Activated naive CD4-positive, alpha-beta T cell treated with Interleukin-2 at 50 U/mL for 16 hours (primary cell): Measurements from ENCODE around the gene GET3.

Source experiments
- DNase-seq: peaks from one replicate; pipeline ENCODE4 v3.0.0-alpha.2; 2020

Gene GET3

DNA sequence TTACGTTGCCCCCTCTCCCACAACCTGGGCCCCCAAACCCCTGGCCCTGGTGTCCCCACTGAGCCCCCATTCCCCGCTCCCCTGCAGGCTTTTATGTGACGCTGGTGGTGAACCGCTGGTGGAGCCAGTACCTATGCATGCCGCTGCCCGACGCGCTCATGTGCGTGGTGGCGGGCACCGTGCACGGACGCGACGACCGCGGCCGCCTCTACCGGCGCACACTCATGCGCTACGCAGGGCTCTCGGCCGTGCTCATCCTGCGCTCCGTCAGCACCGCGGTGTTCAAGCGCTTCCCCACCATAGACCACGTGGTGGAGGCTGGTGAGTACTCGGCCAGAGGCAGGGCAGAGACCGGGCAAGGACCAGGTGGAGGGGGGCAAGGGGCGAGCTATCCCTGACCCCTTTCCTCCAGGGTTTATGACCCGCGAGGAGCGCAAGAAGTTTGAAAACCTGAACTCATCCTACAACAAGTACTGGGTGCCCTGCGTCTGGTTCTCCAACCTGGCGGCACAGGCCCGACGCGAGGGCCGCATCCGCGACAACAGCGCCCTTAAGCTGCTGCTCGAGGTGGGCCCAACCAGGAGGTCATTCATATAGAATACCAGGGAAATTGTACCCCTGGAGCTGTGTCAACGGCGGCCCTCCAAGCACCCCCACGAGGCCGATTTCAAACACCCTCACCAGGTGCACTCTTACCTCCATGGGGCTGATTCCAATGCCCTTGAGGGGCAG is 17.3 kb downstream of the GET3 start:
- no peak for DNase-seq

DNA sequence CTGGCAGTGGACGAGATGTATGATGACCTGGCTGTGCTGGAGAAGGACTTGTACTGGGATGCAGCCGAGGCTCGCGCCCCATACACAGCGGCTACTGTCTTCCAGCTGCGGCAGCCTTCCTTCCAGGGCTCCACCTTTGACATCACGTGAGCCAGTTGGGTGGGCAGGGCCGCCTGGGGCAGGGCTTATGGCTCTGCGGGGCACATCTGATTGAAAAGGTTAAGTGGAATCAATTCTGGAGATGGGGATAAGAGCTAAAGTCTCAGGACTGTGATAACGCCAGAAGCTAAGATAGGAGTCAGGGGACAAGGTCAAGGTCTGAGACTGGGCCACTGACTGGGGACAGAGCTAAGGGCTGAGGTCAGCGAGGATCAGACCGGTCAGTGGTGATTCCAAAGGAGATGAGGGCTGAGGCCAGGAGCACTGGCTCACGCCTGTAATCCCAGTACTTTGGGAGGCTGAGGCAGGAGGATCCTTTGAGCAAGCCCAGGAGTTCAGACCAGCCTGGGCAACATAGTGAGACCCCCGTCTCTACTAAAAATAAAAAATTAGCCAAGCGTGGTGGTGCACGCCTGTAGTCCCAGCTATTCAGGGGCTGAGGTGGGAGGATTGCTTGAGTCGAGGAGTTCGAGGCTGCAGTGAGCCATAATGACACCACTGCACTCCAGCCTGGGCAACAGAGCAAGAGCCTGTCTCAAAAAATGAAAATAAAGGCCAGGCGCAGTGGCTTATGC is 19.0 kb downstream of the GET3 start:
- no peak for DNase-seq

DNA sequence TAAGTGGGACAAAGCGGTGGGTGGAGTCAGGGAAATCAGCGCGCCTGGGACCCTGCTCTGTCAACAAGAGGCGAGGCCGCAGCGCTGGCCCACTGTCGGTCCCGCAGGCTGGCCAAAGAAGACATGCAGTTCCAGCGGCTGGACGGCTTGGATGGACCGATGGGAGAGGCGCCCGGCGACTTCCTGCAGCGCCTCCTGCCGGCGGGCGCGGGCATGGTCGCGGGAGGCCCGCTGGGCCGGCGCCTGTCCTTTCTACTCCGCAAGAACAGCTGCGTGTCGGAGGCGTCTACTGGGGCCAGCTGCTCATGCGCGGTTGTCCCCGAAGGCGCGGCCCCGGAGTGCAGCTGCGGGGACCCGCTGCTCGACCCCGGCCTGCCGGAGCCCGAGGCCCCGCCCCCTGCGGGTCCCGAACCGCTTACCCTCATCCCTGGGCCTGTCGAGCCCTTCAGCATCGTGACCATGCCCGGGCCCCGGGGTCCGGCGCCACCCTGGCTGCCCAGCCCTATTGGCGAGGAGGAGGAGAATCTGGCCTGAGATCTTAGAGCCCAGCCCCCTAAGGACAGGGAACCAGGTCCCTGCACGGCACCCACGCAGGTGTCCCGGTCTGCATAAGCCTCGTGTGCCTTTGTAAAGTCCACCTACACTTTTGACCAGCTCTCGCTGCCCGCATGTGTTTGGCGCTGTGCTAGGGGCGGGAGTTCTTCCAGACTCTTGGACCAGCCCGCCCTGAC is 20.4 kb downstream of the GET3 start:
- DNase-seq: peak; percentile 71

- DNase-seq: no peak
These were observed 22.4 kb downstream of the GET3 start for GRCh38 chr19:12759686-12760085.

- DNase-seq: no peak
These were observed 25.8 kb downstream of the GET3 start for GRCh38 chr19:12763100-12763499.

- DNase-seq: no peak
These were observed 27.4 kb downstream of the GET3 start for GRCh38 chr19:12764698-12765097.

DNA sequence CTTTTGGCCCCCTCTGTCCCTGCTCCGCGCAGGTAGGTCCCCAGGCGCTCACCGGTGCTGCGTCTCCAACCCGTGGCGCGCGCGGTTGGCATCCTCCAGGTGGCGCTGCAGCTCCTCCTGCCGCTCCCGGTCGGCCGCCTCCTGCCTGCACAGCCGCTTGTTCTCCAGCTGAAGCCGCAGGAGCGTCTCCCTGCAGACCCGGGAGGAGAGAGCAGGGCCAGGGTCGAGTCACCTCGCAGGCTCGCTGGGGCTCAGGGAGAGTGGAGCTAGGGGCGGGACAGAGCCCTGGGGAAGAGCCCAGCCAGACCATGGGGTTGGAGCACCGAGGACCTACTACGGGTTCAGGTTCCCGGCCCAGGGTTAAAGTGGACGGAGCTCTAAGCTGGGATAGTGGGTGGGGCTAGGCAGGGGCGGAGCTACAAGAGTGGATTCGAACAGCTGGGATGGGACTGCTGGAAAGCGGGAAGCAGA is 28.8 kb downstream of the GET3 start:
- no peak for DNase-seq

GRCh38 chr19:12767150-12767549 is 29.9 kb downstream of the GET3 start:
- no peak for DNase-seq

- no peak for DNase-seq
These were observed 30.4 kb downstream of the GET3 start for GRCh38 chr19:12767666-12768065.

- peak; percentile 73 for DNase-seq
These were observed 32.4 kb downstream of the GET3 start for GRCh38 chr19:12769689-12770088.

GRCh38 chr19:12770922-12771321 is 33.6 kb downstream of the GET3 start:
- DNase-seq: no peak

DNA sequence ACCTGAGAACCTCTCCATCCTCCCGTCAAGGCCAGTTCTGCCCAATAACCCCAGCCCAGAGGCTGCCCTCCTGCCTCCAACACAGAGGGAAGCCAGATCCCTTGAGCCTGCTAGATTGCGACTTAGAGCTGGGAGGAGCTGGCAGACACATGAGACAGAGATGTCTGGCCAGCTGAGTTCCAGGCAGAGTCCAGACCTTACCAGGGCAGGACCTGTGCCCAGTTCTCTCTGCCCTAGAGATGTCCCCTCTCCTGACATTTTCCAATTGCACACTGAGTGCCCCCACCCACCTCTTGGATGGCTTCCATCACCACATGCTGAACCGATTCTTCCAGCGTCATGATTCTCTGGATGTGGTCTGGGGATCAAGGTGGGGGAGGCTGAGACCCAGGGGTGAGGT is 35.0 kb downstream of the GET3 start:
- no peak for DNase-seq

- no peak for DNase-seq
These were observed 36.3 kb downstream of the GET3 start for GRCh38 chr19:12773571-12773970.

DNA sequence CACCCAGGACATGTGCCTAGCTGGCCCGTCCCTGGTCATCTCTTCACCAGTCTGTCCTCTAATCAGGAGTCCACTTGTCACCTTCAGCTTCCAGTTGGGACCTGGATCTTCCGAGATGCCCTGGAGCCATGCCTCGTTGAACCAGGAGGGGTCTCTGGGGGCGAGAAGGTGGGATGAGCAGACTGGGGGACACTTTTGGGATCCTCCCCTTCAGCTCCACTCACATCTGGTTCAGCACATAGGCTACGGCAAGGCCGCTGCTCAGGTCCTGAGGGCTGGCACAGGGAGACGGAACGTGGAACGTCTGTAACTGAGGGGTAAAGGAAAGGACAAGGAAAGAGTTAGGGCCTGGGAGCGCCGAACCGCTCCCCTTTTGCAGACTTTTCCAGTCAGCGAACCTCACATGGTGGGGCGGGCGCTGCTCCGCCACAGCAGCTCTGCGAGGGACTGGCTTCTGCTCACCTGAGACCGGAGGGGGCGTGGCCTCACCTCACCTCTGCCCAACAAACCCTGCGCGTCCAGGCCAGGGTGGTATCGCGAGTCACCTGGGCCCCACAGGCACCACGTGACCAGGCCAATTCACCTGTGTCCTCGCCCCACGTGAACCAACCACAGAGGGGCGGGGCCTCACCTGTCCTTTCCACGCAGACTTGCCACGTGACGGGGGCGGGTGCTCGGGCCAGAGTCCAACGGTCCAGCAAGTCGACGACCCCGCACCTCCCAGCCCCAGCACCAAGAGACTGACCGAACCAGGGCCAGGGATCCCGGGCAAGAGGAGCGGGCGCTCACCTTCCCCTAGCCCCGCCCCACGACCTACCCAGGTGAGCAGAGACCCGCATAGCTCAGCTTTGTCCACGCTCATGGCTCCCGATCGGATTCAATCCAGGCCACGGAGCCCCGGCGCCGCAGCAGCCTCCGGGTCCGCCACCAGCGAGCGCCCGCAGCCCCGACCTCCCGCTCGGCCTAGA is 37.6 kb downstream of the GET3 start, which contains the start of gene HOOK2:
Gene HOOK2, minus strand, starts transcription at position 965 of the 968 bp plus-strand sequence. Its CDS starts 103 bp downstream, at position 862.
- peak; percentile 28 for DNase-seq

- peak; percentile 84 for DNase-seq
These were observed 40.1 kb downstream of the GET3 start for GRCh38 chr19:12777217-12778016.

DNA sequence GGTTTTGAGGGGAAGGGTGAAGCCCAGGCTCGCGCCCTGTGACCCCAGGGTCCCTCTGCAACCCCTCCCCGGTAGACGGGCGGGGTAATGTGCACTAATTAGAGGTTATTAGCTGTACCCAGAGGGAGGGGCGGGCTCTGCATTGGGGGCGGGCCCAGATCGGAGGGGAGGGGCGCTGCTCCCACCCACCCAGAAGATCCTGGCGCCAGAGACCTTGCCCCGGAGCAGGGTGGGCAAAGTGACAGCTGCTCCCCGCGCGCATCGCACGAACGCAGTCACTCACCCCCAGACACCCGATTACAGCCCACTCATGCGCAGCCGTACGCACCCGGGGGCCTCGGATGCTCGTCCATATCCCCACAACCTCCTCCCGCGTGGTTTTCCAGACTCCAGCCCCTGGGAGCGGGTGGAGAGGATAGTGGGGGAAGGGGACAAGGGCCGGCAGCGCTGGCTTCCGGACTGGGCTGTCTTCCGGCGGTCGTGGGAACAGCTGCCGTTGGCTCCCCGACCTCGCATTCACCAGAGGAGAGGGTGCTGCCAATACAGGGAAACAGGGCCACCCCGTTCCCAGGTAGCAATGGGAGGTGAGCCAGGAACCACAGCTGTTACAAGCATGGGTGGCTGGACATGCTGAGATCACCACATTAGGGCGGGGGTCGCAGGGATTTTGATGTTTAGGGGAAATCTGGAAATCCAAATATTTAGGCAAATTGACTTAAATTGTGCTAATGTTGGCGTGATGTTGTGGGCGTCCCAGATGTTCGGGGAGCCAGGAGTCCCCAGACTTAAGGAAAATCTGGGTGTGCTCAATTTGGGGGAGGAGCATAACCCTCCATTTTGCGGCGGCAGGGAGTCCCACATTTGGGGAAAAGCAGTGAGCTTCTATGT is 41.0 kb downstream of the GET3 start:
- peak; percentile 51 for DNase-seq

DNA sequence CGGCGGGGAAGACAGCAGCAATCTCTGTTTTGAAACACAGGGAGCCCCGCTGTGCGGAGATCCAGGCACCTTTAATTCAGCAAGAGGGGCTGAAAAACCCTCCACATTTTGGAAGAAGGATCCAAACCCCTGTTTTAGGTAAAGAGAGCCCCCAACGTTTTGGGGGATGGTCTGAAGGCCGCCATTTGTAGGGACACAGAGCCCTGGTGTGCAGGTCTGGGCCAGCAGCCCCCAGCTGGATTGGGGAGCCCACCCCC is 41.5 kb downstream of the GET3 start:
- DNase-seq: no peak

GRCh38 chr19:12779162-12779993 is 42.1 kb downstream of the GET3 start:
- no peak for DNase-seq

- DNase-seq: no peak
These were observed 44.8 kb downstream of the GET3 start for GRCh38 chr19:12782174-12782423.
